ENCODE results near the gene IRX5.

The IRX5 gene

DNA sequence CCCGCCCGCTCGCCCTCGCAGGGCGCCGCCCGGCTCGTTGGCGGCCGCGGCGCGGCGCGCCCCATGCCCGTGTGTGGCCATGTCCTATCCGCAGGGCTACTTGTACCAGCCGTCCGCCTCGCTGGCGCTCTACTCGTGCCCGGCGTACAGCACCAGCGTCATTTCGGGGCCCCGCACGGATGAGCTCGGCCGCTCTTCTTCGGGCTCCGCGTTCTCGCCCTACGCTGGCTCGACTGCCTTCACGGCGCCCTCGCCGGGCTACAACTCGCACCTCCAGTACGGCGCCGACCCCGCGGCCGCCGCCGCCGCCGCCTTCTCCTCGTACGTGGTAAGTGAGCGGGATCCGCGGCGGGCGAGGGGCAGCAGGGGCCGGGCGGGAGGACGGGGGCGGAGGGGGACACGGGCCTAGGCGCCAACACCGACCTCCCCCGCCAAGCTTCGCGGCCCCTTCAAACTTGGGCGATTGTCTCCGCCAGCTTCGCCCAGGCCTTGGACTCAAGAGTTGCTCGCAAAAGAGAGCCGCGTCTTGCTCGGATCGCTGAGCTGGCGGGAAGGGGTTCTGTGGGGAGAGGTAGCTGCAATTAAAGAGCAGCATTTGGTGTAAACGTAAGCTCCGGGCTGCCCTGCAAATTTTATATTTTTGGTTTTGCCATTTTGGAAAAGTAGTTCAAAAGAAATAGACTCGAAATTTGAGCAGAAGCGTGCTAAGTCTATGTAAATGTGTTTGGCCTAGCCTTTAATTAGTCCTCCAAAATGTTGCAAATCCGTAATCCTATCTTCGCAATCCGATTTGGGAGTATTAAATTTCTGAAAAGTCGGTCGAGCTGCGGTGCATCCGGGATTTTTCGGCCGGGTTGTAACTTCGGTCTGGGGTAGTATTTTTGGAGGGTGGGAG lies 702 bp downstream of the IRX5 start:
- peak; percentile 2 for DNase-seq

GRCh38 chr16:54932021-54932660 lies 1.5 kb downstream of the IRX5 start:
- DNase-seq, result no peak

DNA sequence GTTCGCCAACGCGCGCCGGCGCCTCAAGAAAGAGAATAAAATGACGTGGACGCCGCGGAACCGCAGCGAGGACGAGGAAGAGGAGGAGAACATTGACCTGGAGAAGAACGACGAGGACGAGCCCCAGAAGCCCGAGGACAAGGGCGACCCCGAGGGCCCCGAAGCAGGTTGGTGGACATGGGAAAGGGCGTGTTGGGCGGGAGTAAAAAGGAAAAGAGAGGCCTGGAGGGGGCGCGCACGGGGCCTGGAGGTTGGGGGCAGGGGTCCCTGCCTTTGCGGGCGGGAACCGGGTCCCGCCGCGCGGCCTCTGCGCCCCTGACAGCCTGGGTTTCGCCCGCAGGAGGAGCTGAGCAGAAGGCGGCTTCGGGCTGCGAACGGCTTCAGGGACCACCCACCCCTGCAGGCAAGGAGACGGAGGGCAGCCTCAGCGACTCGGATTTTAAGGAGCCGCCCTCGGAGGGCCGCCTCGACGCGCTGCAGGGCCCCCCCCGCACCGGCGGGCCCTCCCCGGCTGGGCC lies 2.1 kb downstream of the IRX5 start:
- DNase-seq, result no peak

- no peak for DNase-seq
Measured at GRCh38 chr16:54933281-54934011, 2.8 kb downstream of the IRX5 start.

- no peak for DNase-seq
Measured at GRCh38 chr16:54934481-54935265, 4.0 kb downstream of the IRX5 start.

- no peak for DNase-seq
Measured at GRCh38 chr16:54935266-54935968, 4.8 kb downstream of the IRX5 start.

DNA sequence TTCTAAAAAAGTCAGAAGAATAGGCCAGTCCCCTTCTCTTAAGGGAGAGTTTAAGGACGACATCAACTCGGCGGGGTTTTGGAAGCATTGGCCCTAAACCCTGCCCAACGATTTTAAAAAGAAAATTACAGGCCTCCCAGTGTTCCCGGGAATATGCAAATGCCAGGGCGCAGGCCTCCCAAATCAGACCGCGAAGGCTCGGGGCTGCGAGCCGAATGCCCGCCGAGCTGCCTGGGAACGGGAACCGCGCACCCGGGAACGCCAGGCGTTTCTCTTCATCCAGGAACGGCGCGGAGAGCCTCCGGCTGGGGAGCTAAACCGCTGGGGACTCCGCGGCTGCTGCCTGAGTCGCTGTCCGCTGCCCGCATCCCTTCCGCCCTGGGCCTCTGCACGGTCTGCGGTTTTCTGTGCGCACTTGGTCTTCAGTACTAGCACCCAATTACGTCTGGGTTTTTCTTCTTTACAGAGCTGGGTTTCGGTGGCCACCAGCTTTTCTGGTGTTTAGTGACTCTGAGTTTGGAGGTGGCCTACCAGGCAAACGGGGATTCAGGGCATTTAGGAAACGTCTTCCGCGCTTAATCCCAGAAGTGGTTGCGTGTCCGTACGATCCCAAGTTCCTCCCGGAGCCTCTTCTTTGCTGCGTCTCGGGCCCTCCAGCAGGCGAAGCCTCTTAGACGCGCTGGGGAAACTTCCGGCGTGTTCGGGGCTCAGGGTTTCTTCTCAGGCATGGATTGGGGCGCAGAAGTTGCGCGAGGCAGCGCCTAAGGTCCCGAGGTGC lies 5.7 kb downstream of the IRX5 start:
- DNase-seq, result no peak

DNA sequence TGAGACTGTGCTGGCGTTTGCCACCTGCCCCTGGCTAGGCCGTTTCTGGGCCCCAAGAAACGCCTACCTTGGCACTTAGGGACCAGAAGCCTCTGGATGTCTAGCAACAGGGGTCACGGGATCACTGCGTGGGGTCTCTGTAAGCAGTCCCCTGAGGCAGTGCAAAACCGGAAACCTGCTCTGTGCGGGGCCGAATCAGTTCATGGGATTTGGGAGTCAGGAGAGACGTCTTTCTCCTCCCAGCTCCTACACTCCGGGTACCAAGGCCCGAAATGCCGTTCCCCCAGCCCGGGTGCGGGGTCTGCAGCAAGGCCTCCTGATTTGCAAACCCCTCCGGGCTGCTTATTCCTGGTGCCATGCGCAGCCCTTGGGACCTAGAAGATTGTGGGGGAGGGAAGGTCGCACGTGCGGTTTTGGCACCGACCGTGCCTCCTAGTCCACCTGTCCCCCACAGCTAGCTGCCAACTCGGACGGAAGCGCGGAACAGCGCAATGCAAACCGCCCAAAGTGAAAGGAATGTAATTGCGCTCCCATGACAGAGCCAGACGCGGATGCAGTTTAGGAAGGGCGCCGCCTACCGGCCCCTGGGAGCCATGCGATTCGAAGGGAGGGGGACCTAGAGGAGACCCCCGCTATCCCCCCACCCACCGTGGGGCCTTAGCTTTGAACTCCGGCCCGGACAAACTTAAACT lies 6.5 kb downstream of the IRX5 start:
- DNase-seq, result no peak

DNA sequence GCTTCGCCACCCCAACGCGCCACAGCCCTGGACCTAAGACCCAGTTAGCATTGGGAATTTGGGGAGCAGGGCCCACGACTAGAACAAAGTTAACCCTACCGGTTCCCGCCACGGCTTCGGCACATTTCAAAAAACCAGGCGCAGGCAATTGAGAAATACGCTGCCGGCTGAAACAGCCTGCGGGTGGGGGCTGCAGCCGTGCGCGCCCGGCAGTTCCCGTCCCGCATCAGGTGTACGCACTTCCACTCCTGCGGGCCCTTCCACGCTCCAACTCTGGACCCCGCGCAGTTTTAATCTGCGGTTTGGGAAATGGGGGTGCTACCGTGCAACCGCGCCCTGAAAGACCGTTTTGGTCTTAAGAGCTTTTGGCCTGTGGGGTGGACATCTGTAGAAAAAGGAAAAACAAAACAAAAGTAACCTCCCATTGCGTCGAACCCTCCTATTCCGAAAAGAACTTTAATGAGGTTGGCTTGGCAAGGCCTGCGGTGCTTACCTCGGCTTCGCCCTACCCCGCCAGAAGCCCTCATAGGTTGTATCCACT lies 7.1 kb downstream of the IRX5 start:
- DNase-seq, result no peak

DNA sequence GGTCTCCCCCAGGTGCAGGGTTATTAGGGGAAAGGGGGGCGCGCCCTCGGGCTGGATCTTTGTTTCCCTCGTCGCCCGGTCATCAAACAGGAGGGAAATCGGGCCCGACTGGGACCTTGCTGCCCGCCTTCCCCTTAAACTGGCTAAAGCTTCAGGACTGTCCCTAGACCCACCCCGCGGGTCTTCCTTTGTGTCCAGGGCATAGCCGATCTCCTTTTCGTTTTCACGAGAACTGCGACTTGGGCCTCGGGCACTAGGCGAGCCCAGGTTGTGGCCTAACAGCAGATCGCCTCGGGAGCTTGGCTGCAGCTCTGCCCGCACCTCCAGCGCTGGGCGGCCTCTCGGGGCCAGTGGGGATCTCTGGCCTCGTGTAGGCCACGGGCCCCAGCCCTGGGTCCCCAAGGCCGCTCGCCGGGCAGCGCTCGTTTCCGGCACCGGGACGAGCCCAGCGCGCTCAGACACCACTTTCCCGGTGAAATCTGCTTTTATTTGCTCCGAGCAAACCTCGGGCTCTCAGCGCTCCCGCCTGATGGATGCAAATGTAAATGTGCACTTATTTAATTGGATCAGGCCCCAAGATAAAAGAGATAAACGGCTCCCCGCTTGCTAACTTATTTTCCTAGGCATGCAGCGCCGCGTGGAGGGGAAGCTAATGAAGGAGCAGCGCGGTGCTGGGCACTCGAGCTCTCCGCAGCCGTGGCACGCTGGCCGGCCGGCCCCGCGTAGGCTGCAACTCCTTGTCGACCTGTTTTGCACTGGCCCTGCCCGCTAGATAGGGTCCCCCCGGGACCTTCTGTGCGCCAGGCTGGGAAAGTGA lies 7.8 kb downstream of the IRX5 start:
- DNase-seq, result no peak

- DNase-seq, result no peak
Measured at GRCh38 chr16:54939029-54939346, 8.3 kb downstream of the IRX5 start.

DNA sequence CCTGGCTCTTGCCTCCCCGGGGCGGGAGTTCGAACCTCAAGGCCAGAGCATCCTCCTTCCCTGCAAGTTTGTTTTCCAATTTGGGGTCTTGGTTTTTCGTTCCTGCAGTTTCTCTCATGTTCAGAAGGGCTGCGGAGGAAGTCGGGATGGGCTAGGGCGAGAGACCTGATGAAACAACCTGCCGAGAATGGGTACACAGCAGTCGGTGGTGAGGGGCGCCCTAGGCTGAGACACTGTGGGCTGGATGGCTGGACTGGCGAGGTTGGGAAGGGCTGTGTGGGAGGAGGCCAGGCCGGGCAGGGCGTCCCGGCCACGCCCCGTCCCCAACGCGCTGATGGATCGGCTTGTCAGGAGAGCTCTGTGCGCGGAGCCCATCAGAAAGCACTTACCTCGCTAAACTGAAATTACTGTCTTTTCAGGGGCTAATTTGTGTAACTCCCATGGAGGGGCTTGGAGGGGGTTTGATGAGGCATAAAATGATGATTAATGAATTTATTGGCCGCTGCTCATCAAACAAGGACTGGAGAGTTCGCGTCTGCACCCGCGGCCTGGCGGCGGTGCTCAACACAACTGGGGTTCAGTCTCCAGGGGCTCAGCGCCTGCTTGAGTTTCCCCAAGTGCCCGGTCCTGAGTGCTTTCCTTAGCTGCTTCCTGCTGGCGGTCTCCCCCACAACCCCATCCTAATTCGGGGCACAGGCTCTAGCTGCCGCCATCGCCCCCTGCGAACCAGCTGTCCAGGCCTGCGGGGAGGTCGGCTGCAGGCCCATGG lies 9.0 kb downstream of the IRX5 start:
- no peak for DNase-seq

DNA sequence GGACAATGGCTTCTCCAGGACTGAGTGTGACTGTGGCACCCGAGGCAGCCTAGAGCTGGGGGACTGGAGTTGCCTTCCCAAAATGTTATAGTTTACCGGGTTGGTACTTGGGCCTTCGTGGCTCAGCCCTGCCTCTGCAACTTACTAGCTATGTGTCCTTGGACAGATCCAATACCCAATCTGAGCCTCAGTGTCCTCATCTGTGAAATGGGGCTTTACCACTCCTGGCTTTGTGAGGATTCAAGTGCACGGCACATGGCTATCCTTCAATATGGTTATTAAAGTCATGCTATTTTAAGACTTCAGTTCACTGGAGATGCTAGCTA lies 9.6 kb downstream of the IRX5 start:
- DNase-seq, result no peak

- no peak for DNase-seq
Measured at GRCh38 chr16:54942353-54942943, 11.8 kb downstream of the IRX5 start.

GRCh38 chr16:54944002-54944401 lies 13.3 kb downstream of the IRX5 start:
- DNase-seq, result no peak

- no peak for DNase-seq
Measured at GRCh38 chr16:54945063-54945462, 14.4 kb downstream of the IRX5 start.

GRCh38 chr16:54946909-54947308 lies 16.2 kb downstream of the IRX5 start:
- no peak for DNase-seq

GRCh38 chr16:54947616-54948015 lies 17.0 kb downstream of the IRX5 start:
- no peak for DNase-seq

- no peak for DNase-seq
Measured at GRCh38 chr16:54952195-54952594, 21.5 kb downstream of the IRX5 start.

All from GDM1 (cell line).